Mucosa of descending colon (tissue), 3 donors: Measurements from ENCODE around the gene BICC1. TPM values are rescaled to one million over a fixed set of nuclear protein-coding genes. Genes with fewer than 3 reads are reported as not detected.

Experiments used
- ATAC-seq: fragments of 200-7000 bp; cut with Tn5 transposase; one replicate; pipeline ENCODE4 v1.9.1; 2020; ENCODE audit warnings: mild to moderate bottlenecking, moderate library complexity
- DNase-seq, 3 donors: peaks; one replicate each; pipeline ENCODE4 v3.0.0-alpha.2; 2020
- H3K36me3 ChIP-seq: fragments of 200-600 bp; one replicate; pipeline ENCODE4 v1.8.0; 2021; ENCODE audit warnings: low read depth, mild to moderate bottlenecking
- H3K4me1 ChIP-seq: fragments of 200-600 bp; one replicate; pipeline ENCODE4 v1.8.0; 2021; ENCODE audit warnings: low read depth, mild to moderate bottlenecking
- H3K4me3 ChIP-seq: fragments of 200-600 bp; one replicate; pipeline ENCODE4 v1.8.0; 2021; ENCODE audit warnings: mild to moderate bottlenecking
- H3K9me3 ChIP-seq: fragments of 200-600 bp; one replicate; pipeline ENCODE4 v1.8.0; 2021; ENCODE audit warnings: mild to moderate bottlenecking
- CTCF ChIP-seq: fragments of 200-600 bp; IDR thresholded peaks from one replicate; pipeline ENCODE4 v1.8.0; 2022; ENCODE audit warnings: antibody characterized with exemption, mild to moderate bottlenecking
- intact Hi-C, 2 donors: fragments of 100-400 bp; cut with DNase I in 1 of 2; cut with micrococcal nuclease in 1 of 2; formaldehyde crosslinking; loops; one replicate each; pipeline versions ENCODE4 v1.11.0 to v1.11.1; 2022; cut with DNase I, micrococcal nuclease
- total RNA-seq, 3 donors: library from RNA; stranded (reverse); fragmentation: NEBNext Ultra II Directional in 2 of 3; extraction: Animal tissue kit (Norgen Biotek cat#: 25700) in 2 of 3; gene quantifications; one replicate each; pipeline versions ENCODE4 v1.2.1 to v1.2.4, GENCODE V29; 2021 to 2023
- donor health status: DM: no; HTN: no; CAD: no; lungs with moderate emphysema.
- donor health status: DM: no; HTN: no; CAD: no.
- donor health status: DM: no; HTN: yes; CAD: no.

Gene BICC1
- total RNA-seq, 3 donors from 2014 or later = 1.1 to 5.9 (median 3.5) TPM

DNA sequence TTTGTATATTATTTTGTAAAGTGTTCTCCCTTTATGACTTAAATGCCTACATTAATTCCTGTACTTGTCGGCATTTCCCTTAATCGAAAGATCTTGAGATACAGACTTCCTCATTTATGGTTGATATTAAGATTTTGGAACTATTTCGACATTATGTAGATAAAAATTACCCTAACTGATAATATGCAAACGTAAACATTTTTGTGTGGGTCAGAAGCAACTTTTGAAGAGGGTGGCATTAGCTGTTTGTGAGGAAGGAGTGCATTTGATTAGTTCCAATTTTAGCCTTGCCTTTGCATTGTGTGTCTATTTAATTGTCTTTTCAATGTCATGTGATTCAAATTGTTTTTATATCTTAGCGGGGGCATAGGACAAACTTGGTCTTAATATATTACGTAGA, 114.7 kb downstream of the BICC1 start:
- H3K4me1 ChIP-seq = no peaks in the 10 kb centered on the region
- no peak for TF ChIP-seq CTCF
- ATAC-seq (no peak), DNase-seq (no peak)
- no peaks in the 10 kb centered on the region for H3K36me3 ChIP-seq
- no peak overlapping the region for H3K4me3 ChIP-seq
- intact Hi-C loops = no loop called here
- H3K9me3 ChIP-seq = no peaks in the 10 kb centered on the region

GRCh38 chr10:58631715-58632114, 119.0 kb downstream of the BICC1 start:
- no peak for ATAC-seq
- DNase-seq = no peak
- Histone ChIP-seq H3K36me3 (no peaks in the 10 kb centered on the region), H3K4me3 (no peak overlapping the region), H3K9me3 (no peaks in the 10 kb centered on the region), H3K4me1 (no peaks in the 10 kb centered on the region)
- intact Hi-C loops = no loop called here
- no peak for TF ChIP-seq CTCF

DNA sequence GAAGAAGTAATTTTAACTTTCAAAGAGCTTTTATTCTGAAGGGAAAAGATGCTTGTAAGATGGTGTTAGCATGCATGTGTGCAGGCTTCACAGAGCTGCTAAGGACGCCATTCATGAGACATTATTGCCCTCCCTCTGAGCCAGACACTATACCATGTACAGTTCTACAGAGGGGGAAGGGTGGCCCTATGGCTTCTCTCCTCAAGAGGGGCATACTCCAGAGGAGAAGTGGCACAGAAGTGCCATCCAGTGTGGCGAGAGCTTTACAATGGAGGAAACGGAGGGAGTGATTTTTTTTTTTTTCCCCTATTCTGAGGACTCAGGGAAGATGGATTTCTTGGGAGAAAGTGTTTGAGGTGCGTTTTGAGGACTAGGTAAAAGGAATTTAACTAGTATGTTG, 119.5 kb downstream of the BICC1 start:
- TF ChIP-seq CTCF = no peak
- Histone ChIP-seq H3K9me3 (no peaks in the 10 kb centered on the region), H3K4me1 (no peaks in the 10 kb centered on the region), H3K4me3 (no peak overlapping the region), H3K36me3 (no peaks in the 10 kb centered on the region)
- intact Hi-C loops = no loop called here
- no peak for ATAC-seq
- no peak for DNase-seq

DNA sequence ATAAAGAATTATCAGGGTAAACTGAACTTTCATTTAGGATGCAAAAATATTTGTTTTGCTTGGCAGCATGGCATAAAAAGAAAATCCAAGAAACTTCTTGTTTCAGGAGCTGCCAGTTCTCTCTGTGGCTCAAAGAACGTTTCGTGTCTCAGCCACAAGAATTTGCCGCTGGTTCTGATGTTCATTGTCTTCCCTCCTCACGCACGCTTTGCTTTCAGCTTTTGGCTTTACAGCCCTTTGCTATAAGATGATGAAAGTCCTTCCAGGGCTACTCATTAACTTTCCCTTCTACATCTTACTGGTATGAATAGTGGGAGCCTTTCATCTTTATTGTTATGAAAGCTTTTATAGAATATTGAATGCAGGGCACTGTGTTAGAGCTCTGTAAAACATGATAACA, 124.7 kb downstream of the BICC1 start:
- Histone ChIP-seq H3K36me3 (no peaks in the 10 kb centered on the region), H3K4me3 (no peak overlapping the region), H3K9me3 (no peaks in the 10 kb centered on the region), H3K4me1 (no peaks in the 10 kb centered on the region)
- DNase-seq (peak in 1 of 3 donors; percentile 22), ATAC-seq (peak; percentile 90)
- TF ChIP-seq CTCF = no peak
- intact Hi-C loops = no loop called here

GRCh38 chr10:58638388-58638787, 125.7 kb downstream of the BICC1 start:
- no peak for ATAC-seq
- Histone ChIP-seq H3K36me3 (no peaks in the 10 kb centered on the region), H3K4me3 (no peak overlapping the region), H3K4me1 (no peaks in the 10 kb centered on the region), H3K9me3 (no peaks in the 10 kb centered on the region)
- TF ChIP-seq CTCF = no peak
- intact Hi-C loops = no loop called here
- no peak for DNase-seq

GRCh38 chr10:58641095-58641531, 128.4 kb downstream of the BICC1 start:
- DNase-seq (no peak), ATAC-seq (peak; percentile 20)
- Histone ChIP-seq H3K36me3 (no peaks in the 10 kb centered on the region), H3K4me3 (no peak overlapping the region), H3K4me1 (no peaks in the 10 kb centered on the region), H3K9me3 (no peaks in the 10 kb centered on the region)
- TF ChIP-seq CTCF = no peak
- intact Hi-C loops = no loop called here
